Measurements from ENCODE around the gene SNRNP70. TPM values are rescaled to one million over a fixed set of nuclear protein-coding genes. Genes with fewer than 3 reads are reported as not detected.

Gene SNRNP70, protein sequence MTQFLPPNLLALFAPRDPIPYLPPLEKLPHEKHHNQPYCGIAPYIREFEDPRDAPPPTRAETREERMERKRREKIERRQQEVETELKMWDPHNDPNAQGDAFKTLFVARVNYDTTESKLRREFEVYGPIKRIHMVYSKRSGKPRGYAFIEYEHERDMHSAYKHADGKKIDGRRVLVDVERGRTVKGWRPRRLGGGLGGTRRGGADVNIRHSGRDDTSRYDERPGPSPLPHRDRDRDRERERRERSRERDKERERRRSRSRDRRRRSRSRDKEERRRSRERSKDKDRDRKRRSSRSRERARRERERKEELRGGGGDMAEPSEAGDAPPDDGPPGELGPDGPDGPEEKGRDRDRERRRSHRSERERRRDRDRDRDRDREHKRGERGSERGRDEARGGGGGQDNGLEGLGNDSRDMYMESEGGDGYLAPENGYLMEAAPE
- 116 and 242 TPM in 2 replicates for total RNA-seq

DNA sequence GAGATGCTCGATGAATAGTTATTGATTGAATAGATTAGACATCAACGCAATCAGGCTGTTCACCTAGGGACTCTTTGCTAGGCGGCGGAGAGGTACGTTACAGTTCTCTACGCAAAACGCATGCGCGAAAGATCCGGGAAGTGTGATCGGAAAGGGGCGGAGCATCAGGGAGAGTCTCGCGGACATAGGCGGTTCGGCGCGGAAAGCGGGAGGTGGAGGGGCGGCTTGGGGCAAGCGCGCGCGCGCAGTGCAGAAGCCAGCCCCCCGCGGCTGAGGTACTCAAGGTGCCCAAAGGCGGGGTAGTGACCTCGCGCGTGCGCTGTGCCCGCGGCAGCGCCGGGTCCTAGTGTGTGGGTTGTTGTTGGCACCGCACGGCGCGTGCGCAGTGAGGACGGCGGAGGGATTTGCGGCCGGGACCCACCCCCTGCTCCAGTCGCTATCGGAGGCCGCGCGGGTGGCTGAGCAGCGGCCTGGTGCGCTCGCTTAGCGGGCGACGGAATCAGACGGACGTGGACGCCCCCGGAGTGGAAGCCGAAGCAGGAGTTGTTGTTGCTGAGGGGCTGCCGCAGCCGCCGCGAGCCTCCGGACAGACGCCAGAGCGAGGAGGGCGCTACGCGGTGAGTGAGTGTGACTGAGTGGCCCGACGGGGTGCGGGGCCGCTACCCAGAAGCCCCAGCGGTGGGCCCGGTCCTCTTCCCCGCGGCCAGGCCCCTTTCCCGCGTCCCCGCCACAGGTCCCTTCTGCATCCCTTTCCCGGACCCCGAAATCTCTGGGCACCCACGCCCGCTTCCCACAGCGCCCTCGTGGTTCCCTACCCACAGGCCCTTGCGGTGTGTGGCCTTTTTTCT lies at the start of gene SNRNP70:
TSS of gene SNRNP70 (plus strand) at position 432 of the 848 bp plus-strand sequence. CDS start 964 bp downstream, outside the sequence.

GRCh38 chr19:49036815-49037214 lies 48.4 kb upstream of the SNRNP70 start, which contains the start of gene CGB1:
TSS of gene CGB1 (minus strand) at chr19:49036895. CDS start at chr19:49036711, 184 bp downstream.

DNA sequence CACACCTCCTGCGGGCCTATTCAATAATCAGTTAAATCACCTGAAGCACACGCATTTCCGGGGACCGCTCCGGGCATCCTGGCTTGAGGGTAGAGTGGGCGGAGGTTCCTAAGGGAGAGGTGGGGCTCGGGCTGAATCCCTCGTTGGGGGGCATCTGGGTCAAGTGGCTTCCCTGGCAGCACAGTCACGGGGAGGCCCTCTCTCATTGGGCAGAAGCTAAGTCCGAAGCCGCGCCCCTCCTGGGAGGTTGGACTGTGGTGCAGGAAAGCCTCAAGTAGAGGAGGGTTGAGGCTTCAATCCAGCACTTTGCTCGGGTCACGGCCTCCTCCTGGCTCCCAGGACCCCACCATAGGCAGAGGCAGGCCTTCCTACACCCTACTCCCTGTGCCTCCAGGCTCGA lies 41.7 kb upstream of the SNRNP70 start, which contains the start of gene CGB5:
TSS of gene CGB5 (plus strand) at position 301 of the 400 bp plus-strand sequence. CDS start 362 bp downstream, outside the sequence.

GRCh38 chr19:49049011-49049410 lies 36.2 kb upstream of the SNRNP70 start, which contains the start of gene CGB8:
TSS of gene CGB8 (minus strand) at chr19:49049111. CDS start at chr19:49048739, 372 bp downstream.

GRCh38 chr19:49057636-49058234 lies 27.5 kb upstream of the SNRNP70 start, which contains the start of gene CGB7:
TSS of gene CGB7 (minus strand) at chr19:49057749. CDS start at chr19:49055375, 2,374 bp downstream.

DNA sequence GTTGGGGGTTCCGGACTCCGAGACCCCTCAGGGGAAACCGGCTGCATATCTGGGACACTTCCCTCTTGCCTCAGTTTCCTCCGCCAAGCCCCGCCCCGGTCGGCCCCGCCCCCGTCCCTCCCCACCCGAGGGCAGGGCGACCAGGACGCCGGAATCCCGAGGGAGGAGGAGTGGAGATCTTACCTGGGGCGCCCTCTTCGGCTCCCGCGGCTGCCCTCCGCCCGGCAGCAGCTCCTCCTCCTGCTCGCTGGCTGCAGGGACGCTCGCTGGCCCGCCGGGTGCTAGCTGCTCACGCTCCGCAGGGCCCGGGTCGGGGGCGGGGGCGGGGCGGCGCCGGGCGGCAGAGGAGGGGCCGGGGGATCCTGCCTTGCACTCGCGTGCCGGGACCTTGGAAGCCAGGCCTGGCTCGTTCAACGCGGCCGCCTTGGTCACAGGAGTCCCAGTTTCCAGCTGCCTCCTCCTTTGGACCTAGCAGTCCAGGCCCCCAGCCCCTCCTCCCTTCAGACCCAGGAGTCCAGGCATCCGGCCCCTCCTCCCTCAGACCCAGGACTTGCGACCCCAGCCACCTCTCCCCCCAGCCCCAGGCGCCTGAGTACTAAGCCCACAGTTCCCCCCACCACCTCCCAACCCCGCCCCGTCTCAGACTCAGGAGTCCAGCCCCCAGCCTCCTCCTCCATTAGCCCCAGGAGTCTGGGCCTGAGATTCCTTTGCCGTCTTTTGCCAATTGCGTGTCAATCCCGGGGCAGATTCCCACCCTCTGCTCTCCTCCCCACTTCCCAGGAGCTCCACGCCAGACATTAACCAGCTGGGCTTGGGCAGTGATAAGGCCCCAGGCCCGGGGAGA lies 20.3 kb upstream of the SNRNP70 start, which contains the start of gene NTF4:
TSS of gene NTF4 (minus strand) at position 51 of the 844 bp plus-strand sequence. CDS start 2,821 bp downstream, outside the sequence.

GRCh38 chr19:49113762-49114629 lies 28.7 kb downstream of the SNRNP70 start, which contains the start of gene LIN7B:
TSS of gene LIN7B (plus strand) at chr19:49114370. CDS start at chr19:49114405, 35 bp downstream.

DNA sequence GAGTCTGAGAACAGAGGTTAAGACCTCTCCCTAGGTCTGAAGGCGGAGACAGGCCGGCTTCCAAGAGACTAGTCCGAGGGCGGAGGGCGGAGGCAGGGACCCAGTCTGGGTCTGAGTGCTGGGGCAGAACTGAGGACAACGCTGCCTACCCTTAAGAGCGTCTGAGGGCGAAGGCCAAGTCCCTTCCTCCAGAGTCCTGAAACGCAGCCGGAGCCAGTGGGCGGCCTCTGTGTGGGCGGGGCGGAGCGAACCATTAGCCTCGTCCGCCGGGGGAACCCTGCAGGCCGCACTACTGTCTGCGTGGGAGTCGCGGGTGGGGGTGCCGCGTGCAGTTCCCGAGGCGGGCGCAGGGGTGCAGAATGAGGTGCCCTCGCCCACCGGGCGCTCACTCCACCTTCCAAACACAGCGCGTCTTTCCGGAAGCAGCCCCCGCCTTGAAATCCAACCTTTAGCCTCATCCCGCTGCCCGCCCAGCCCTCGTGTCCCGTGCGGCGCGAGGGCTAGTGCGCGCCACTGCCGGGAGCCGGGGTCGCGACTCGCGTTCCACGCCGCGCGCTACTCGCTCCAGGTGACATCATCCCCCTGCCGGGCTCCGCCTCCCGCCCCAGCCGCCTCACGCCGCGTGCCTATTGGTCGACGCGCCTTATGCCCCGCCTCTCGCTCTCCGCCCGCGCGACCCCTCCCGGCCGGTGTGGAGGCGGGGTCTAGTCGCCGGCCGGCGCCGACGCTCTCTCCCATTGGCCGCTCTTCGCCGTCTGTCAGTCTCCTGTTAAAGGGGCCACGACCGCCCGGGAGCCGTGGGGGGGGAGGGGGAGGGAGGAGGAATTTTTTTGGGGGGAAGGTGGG lies 33.5 kb downstream of the SNRNP70 start, which contains the start of gene C19orf73:
TSS of gene C19orf73 (minus strand) at position 579 of the 846 bp plus-strand sequence. CDS start at position 458, 121 bp downstream.

GRCh38 chr19:49119411-49120324 lies 34.4 kb downstream of the SNRNP70 start, which contains the start of gene PPFIA3:
TSS of gene PPFIA3 (plus strand) at chr19:49119544. CDS start at chr19:49127874, 8,330 bp downstream.

DNA sequence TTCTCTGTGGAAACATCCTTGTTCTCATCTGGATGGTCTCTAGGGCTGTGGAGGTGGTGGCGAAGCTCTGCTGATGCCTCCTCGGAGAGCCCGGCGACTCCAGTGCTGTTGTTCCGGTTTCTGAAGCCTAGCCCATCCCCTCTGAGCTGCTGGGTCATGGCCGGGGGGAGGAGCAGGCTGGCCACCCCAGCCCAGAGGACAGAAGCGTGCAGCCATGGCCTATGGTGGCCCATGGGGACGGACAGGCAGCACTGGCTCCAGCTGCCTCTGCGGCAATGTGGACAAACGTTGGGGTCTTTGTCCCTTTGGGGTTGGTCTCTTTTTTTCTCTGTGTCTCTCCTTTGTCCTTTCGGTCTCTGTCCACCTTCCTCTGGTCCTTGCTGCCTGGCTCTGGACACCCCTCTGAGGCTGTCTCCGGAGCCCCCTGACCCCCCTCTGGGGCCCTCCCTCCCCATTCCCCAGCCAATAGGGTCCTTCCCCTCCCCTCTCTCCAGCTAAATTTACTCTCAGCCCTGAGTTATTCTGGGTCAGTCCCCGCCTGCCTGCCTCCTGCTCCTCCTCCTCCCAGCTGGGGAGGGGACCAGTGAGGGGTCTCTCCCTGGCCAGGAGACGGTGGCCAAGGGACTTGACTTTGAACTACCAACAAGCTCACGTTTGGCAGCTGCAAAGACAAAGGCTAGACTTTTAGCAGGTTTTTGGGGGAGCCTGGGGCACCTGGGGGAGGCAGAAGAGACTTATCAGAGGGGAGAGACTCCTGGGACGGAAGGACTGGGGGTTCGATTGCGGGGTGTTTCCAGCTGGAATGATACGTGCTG lies 70.0 kb downstream of the SNRNP70 start, which contains the start of gene HRC:
TSS of gene HRC (minus strand) at position 392 of the 815 bp plus-strand sequence. CDS start at position 233, 159 bp downstream.

DNA sequence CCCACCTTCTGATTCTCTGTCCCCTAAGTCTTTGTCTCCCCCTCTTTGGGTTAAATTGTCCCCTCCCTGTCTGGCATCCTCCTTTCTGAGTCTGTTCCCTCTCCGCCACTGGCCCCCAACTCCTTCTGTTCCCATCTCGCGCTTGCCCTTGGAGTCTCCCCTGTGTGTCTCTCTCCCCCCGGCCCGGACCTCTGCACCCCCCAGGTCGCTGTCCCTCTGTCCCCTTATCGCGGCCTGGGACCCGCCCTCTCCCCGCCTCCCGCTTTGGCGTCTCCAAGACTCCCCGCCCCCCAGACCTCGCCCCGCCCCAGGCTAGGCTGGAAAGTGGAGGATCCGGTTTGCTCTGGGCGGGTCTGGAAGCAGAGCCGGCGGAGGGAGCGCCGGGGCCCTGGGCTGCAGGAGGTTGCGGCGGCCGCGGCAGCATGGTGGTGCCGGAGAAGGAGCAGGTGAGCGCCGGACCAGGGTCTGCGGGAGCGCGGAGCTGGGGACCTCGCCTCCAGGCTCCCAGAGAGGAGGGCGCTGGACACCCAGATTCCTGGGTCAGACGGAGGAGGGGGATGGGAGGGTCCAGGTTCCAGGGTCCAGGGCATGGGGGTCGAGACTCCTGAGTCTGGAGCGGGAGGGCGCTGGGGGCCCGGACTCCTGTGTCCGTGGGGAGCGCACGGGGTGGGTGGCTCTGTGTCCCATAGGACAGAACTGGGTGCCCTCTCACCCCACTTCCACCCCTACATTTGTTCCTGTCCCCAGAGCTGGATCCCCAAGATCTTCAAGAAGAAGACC lies 72.4 kb downstream of the SNRNP70 start, which contains the start of gene TRPM4:
TSS of gene TRPM4 (plus strand) at position 348 of the 780 bp plus-strand sequence. CDS start at position 423, 75 bp downstream.

Other genes with a start within 250 kb of the SNRNP70 start
- 6.0 TPM in 2 replicates for gene HSD17B14, start 249.0 kb upstream of the SNRNP70 start, total RNA-seq
- 33.5 and 35.4 TPM in 2 replicates for gene PLEKHA4, start 216.8 kb upstream of the SNRNP70 start, total RNA-seq
- gene PPP1R15A, start 213.0 kb upstream of the SNRNP70 start, total RNA-seq = 70.0 and 111 TPM in 2 replicates
- 0.44 and 1.7 TPM in 2 replicates for gene TULP2, start 186.7 kb upstream of the SNRNP70 start, total RNA-seq
- gene NUCB1, start 185.1 kb upstream of the SNRNP70 start, total RNA-seq = 185 and 330 TPM in 2 replicates
- not detected in 2 replicates for gene DHDH, start 151.8 kb upstream of the SNRNP70 start, total RNA-seq
- 84.1 and 144 TPM in 2 replicates for gene BAX, start 130.6 kb upstream of the SNRNP70 start, total RNA-seq
- 3,972 and 15,717 TPM in 2 replicates for gene FTL, start 120.1 kb upstream of the SNRNP70 start, total RNA-seq
- gene GYS1, start 92.1 kb upstream of the SNRNP70 start, total RNA-seq = 41.5 and 53.4 TPM in 2 replicates
- gene RUVBL2, start 91.6 kb upstream of the SNRNP70 start, total RNA-seq = 175 and 353 TPM in 2 replicates
- gene LHB, start 68.4 kb upstream of the SNRNP70 start, total RNA-seq = not detected in 2 replicates
- not detected in 2 replicates for gene CGB3, start 61.1 kb upstream of the SNRNP70 start, total RNA-seq
- gene CGB2, start 53.6 kb upstream of the SNRNP70 start, total RNA-seq = not detected in 2 replicates
- gene CGB1, start 48.6 kb upstream of the SNRNP70 start, total RNA-seq = not detected in 2 replicates
- not detected in 2 replicates for gene CGB5, start 41.6 kb upstream of the SNRNP70 start, total RNA-seq
- gene CGB8, start 36.3 kb upstream of the SNRNP70 start, total RNA-seq = not detected in 2 replicates
- gene CGB7, start 27.7 kb upstream of the SNRNP70 start, total RNA-seq = not detected in 2 replicates
- gene NTF4, start 20.6 kb upstream of the SNRNP70 start, total RNA-seq = not detected in 2 replicates
- not detected in 2 replicates for gene KCNA7, start 12.8 kb upstream of the SNRNP70 start, total RNA-seq
- gene LIN7B, start 28.9 kb downstream of the SNRNP70 start, total RNA-seq = 6.3 and 7.4 TPM in 2 replicates
- 0.99 TPM in 1 of 2 replicates, not detected in the other for gene C19orf73, start 33.7 kb downstream of the SNRNP70 start, total RNA-seq
- 1.0 and 1.5 TPM in 2 replicates for gene PPFIA3, start 34.1 kb downstream of the SNRNP70 start, total RNA-seq
- not detected in 2 replicates for gene HRC, start 69.9 kb downstream of the SNRNP70 start, total RNA-seq
- 23.0 and 27.0 TPM in 2 replicates for gene TRPM4, start 72.3 kb downstream of the SNRNP70 start, total RNA-seq
- 0.66 TPM in 1 of 2 replicates, not detected in the other for gene SLC6A16, start 239.7 kb downstream of the SNRNP70 start, total RNA-seq
- not detected in 2 replicates for gene CD37, start 250.0 kb downstream of the SNRNP70 start, total RNA-seq

Measured in smooth muscle cell of trachea (primary cell).